ENCODE measurements around the gene RPL32.

RPL32 gene

GRCh38 chr3:12831301-12831866 is 10.0 kb downstream of the RPL32 start:
- no peak for DNase-seq

DNA sequence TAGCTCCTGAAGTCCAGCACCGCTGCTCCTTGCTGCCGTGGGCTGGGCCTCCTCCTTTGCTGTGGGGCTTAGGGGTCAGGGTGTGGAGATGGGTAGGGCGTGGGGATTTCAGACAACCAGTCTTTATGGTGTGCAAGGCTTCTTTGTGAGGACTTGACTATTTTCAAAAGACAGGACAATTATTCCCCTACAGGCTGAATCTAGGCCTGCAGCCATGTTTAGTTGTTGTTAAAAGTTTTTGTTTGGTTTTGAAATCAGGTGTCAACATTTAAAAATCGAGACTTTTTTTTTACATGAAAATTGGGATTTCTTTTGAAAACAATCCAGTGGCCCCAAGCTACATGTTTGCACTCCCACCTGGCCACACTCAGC is 10.6 kb downstream of the RPL32 start:
- no peak for DNase-seq

DNA sequence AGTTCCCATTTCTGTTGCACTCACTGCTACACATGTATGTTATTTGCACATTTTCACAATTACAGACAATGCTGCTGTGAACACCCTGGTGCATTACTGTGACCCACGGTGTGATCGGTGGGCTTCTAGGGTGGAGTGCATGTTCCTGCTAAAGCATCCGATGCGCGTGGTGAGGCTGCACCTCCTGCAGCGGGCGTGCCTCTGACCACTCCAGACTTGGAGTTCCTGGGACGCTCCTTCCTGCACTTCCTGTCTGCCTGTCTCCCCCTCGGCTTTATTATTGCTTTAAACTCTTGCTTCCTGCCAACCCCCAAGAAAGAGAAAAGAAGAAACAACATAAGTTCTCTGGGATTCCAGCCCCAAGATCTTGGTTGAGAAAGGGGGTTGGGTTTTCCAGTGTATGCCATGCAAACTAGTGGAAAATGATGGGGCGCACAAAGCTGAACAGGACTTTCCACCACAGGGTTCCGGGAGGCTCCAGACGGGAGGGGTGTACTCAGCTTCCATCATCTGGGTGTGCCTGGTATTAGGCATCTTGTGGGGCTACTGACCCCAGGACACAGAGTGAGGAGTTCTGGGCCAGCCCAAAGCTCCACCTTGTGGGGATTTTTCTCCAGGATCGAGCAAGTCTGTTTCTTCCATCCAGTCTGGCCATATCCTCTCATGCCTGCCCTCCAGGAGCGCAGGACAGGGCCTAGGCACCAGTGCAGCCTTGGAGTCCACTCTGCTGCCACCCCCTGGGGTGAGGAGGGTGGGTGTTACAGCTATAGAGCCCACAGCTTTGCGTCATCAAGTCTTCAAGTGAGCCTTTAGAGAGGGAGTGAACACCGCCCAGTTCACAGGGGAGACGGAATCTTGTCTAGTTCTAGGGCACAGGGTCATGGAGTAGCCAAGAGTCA is 11.2 kb downstream of the RPL32 start:
- no peak for DNase-seq

DNA sequence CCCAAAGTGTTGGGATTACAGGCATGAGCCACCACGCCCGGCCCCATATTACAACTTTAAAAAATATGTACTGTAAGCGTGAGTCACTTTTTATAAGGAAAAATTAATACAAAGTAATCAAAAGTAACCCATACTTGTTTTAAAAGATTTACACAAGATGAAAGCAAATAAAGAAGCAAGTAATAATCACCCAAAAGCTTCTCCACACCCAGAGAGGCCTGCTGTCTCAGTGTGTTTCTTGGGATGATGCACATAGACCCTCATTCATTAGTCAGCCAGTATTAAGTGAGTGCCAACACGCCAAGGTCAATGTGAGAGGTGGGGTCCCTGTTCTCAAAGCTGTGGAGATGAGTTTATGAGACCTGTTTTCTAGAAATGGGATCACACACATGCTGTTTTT is 12.0 kb downstream of the RPL32 start:
- no peak for DNase-seq

GRCh38 chr3:12828751-12829150 is 12.6 kb downstream of the RPL32 start:
- DNase-seq: no peak

DNA sequence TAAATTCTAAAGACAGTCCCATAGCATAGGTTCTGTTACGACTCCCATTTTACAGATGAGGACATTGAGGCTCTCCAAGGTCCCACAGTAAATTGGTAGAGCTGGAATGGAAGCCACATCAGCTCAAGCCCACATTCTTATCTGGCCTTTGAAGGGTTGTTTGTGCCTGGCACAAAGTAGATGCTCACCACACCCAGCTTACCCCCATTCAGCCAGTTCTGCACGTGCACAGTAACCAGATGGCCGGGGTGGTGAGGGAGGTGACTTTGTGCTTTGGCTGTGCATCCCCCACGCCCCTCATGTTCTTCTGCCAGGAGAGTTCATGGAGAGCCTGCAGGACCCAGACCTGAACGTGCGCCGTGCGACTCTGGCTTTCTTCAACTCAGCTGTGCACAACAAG is 16.2 kb downstream of the RPL32 start:
- no peak for DNase-seq

DNA sequence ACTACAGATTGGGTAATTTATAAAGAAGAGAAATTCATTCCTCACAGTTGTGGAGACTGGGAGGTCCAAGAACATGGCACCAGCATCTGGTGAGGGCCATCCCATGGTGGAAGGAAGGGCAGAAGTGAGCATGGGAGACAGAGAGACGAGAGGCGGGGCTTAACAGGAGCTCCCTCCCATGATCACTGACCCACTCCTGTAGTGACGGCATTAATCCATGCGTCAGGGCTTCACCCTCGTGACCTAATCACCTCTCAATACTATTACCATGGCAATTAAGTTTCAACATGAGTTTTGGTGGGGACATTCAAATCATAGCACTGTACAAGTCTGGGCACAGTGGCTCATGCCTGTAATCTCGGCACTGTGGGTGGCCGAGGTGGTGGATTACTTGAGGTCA is 17.1 kb downstream of the RPL32 start:
- no peak for DNase-seq

- no peak for DNase-seq
These were observed 18.5 kb downstream of the RPL32 start for GRCh38 chr3:12822725-12823373.

DNA sequence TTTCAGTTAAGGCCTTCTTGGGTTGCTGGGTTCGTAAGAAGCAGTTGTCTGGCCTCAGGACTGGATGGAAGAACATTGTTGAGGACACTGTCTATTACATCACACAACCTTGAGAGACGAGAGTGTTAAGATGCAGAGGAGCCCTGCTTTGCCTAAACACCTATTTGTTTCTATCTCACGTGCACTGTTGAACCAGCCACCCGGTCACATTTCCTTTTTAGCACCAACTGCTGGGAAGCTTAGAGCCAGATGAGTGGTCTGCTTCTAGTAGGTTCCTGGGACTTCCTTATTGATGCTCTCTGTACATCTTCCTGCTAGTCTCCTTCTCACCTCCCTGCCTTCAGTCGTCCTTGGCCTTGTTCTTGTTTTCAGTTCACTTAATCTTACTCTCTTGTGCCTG is 22.6 kb downstream of the RPL32 start:
- no peak for DNase-seq

GRCh38 chr3:12818273-12818672 is 23.1 kb downstream of the RPL32 start:
- DNase-seq: no peak

GRCh38 chr3:12817343-12817710 is 24.0 kb downstream of the RPL32 start:
- DNase-seq: no peak

- no peak for DNase-seq
These were observed 24.6 kb downstream of the RPL32 start for GRCh38 chr3:12816521-12817342.

DNA sequence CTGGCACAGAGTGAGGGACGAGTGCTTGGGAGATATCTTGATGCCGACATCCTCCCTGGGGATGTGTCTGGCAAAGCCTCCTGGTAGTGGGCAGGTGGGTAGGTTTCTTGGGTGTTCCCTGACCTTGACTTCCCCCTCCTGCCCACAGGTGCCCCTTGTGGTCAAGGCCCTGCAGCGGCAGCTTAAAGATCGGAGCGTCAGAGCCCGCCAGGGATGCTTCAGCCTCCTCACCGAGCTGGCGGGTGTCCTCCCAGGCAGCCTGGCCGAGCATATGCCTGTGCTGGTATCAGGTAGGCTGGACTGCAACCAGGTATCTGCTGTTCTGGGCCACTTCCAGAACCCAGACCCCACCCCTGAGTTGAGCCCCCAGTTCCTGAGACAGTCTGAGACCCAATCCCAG is 25.6 kb downstream of the RPL32 start:
- DNase-seq: no peak

- DNase-seq: no peak
These were observed 26.3 kb downstream of the RPL32 start for GRCh38 chr3:12815078-12815477.

GRCh38 chr3:12813967-12814366 is 27.4 kb downstream of the RPL32 start:
- no peak for DNase-seq

- no peak for DNase-seq
These were observed 28.6 kb downstream of the RPL32 start for GRCh38 chr3:12812812-12813211.

DNA sequence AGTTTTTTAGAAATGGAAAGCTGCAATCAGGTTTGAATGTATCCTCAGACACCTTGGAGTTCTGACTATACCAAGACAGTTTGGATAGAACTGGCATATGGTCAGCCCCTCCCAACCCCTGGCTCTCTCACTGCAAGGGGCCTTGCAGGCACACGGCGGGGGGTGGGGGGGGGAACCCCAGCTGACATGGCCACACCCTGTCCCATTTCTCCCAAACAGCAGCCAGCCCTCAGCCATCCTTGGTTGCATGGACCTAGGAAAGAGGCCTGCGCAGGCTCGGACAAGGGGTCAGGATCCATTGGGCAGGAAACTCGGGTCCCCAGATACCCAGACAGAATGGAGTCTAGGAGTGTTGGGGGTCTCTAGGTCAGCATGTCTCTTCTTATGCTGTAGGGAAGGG is 30.4 kb downstream of the RPL32 start:
- DNase-seq: no peak

GRCh38 chr3:12810013-12810780 is 31.2 kb downstream of the RPL32 start:
- peak; percentile 84 for DNase-seq

DNA sequence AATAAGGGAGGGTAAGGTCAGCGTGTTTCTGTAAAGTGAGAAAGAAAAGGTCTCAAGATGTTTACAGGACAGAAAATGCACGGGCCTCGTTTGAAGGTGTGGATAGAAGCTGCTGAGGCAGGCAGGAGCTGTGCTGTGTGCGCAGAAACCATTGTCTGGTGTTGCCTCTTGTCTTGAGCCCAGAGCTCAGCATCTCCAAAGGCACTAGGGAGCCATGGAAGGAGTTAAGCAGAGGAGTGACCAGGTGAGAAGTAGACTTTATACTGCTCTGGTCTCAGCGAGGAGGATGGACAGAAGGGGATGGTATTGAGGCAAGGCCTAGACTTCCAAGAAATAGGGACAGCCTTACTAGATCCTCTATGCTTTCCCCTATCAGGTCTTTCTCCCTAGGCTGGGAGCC is 31.9 kb downstream of the RPL32 start:
- DNase-seq: no peak

- DNase-seq: no peak
These were observed 32.4 kb downstream of the RPL32 start for GRCh38 chr3:12809001-12809400.

- DNase-seq: no peak
These were observed 32.8 kb downstream of the RPL32 start for GRCh38 chr3:12808587-12808986.

DNA sequence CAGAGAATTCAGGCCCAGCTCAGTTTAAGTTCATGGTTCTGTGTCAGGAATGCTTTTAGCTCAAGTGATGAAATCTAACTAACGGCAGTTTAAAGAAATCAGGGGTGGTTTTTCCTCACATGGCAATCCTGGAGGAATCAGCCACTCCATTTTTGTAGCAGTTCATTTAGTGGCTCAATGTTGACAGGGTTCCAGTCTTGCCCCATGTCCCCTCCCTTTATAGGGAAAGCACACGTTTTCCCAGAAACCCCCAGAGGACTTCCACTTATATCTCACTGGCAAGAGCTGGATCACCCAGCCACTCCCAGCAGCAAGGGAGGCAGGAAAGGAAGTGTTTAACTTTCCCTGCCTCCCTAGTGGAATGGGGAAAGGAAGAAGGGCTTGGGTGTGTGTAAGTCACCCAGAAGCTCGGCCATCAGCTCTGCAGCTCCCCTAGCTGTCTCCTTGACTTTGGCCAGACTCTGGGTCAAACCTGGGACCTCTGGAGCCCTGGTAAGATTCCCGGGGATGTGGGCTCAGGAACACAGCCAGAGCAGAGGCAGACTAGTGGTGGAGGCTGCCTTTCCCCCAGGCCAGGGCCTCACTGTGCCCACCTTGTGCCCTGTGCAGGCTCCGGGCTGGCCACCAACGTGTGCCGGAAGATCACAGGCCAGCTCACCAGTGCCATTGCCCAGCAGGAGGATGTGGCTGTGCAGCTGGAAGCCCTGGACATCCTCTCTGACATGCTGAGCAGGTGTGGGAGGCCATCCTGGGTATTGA is 33.6 kb downstream of the RPL32 start:
- no peak for DNase-seq
